GM18499 (cell line): Measurements from ENCODE around the gene BACE2.

ENCODE experiments used
- ATAC-seq: cut with Tn5 transposase; IDR thresholded peaks from one replicate; pipeline ENCODE4 v1.9.1; 2021; ENCODE audit warnings: moderate number of reproducible peaks; ENCODE audit not compliant: insufficient read depth, unreplicated experiment

BACE2 gene

DNA sequence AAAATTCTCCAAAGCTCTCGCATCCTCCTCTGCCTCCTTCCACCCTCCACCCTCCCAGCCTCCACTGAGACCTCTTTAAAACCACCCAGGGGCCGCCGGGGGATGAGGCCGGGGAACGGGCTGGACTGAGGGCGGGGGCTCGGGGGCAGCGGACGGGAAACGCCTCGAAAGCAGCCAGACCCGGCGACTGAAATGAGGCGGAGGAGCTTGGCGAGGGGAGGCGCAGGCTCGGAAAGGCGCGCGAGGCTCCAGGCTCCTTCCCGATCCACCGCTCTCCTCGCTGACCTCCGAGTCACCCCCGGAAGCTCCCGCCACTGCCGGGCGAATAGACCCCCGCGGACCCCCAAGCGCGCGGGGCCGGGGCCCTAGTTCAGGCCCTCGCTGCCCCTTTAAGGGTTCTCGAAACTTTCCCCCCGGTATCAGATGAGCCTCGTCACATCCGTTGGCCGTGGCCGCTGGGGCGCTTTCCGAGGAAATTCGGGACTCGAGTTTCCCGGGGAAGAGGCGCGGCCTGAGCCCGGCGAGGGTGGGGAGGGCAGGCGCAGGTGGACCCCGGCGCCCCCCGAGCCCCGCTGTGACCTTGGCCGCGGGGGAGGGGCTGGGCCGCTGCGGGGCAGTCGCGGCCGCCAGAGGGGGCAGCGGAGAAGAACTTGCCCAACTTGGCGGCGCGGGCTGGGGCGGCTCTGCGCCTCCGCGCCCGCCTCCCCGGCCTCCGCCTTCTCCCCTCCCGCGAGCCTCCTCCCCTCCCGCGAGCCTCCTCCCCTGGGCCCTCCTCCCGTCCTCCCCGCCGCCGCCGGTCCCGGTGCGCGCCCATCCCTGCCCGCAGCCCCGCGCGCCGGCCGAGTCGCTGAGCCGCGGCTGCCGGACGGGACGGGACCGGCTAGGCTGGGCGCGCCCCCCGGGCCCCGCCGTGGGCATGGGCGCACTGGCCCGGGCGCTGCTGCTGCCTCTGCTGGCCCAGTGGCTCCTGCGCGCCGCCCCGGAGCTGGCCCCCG is at the start of gene BACE2:
Gene BACE2, plus strand, starts transcription at position 813 of the 995 bp plus-strand sequence. Its CDS starts 104 bp downstream, at position 917.
- no peak for ATAC-seq

DNA sequence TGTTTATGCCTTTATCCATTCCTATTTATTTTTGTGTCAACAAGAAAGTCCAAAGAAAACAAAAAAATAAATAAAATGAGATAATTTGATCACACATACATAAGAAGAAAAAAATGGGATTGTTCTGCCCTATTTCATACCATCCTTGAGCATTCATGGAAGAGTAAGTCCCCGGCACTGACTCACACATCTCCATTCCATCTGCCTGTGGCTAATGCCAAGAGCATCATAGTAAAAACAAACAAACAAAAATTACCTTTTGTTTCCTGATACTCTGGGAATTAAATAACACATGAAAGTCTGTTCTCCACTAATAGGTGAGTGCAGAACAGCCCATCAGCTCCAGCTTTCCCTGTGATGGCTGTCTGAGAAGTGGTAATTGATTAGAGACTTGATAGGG is 48.1 kb upstream of the BACE2 start:
- ATAC-seq: no peak

DNA sequence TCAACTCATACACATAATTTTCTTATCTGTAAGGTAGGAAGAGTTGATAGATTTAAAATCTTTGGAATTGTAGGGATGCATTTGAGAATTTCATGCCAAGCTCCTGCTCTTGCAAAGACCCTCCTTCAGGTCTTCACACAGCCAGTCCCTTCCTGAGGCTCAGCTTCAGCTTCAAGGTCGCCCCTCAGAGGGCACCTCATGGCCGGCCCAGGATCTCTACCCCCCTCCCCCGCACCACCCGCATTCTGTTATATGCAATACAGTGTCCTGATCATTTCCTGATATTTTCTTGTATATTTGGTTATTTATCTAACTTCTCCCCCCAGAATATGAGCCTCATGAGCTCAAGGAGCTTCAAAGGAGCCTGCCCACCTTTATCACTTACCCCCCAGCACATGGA is 47.0 kb upstream of the BACE2 start:
- ATAC-seq: no peak

DNA sequence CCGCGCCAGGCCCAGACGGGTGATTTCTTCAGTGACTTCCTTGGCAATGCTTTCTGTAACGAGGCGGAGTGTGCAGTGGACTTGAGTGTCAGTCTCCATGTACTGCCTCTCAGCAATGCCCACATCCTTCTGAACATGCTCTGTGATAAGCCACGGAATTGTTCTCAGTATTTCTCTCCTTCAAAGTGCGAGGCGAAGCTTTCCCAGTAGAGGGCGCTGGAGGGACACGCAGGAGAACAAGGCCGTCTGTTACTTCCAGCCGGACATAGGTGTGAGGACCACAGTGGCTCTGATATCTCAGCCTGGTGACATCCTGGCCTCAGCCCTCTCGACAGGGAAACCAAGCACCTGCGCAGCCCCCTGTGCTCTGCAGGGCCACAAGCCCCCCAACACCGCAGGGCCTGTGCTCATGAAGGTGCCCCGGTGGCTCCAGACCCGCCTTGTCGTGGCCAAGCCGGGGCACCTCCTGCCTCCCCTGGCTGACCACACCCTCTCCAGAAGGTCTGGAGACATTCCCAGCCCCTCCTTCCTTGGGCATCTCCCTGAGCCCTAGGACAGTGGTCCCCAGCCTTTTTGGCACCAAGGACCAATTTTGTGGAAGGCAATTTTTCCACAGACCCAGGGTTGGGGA is 46.1 kb upstream of the BACE2 start:
- ATAC-seq: no peak

DNA sequence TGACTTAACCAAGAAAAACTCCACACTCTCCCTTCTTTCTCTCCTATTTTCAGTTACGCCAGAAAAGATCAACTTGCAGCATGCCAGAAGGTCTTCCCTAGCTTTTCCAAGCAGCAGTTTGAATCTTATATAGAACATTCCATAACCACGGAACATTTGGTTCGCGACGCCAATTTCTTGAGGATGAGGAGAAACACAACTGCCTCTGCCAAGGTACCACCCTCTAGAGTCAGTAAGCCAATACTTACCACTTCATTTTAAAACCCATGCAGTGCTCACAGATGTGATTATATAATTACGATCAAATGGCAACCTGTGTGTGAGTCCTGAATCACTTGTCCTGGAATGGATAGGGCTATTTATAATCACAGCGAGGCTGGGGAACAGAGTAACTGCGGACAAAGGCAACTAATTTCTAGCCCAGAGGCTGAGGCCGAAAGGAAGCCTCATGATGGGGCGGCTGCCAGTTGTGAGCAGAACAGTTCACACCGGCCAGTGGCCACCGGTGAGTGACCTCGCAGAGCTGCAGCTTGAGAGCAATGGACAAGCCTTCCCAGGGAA is 43.2 kb upstream of the BACE2 start:
- no peak for ATAC-seq

DNA sequence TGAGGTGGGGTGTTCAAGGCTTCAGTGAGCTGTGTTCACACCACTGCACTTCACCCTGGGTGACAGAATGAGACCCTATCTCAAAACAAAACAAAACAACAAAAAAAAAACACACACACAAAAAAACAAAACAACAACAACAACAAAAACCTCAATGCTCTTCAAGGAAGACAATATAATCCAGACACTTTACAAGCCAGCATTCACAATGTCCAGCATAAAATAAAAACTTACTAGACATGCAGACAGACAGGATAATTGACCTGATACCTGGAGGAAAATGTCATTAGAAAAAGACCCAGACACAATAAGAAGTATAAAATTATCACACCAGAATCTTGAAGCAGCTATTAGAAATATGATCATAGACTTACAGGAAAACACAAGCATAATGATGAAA is 39.0 kb upstream of the BACE2 start:
- no peak for ATAC-seq

DNA sequence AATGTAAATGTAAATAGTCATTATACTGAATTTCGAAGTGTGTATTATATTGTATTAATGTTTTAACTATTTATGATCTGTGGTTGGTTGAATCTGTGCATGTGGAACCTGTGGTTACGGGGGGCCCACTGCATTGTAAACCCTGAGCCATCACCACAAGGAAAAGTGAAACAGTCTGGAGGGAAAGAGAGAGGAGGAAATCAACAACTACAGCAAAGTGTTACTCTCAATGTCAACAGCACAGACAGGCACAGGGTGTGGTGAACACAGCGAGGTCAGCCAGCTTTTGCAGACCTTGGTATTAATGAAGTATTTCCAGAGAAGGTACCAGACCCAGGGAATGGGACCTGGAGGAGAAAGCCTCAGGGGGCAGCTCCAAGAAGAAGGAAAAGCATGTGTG is 37.1 kb upstream of the BACE2 start:
- no peak for ATAC-seq

DNA sequence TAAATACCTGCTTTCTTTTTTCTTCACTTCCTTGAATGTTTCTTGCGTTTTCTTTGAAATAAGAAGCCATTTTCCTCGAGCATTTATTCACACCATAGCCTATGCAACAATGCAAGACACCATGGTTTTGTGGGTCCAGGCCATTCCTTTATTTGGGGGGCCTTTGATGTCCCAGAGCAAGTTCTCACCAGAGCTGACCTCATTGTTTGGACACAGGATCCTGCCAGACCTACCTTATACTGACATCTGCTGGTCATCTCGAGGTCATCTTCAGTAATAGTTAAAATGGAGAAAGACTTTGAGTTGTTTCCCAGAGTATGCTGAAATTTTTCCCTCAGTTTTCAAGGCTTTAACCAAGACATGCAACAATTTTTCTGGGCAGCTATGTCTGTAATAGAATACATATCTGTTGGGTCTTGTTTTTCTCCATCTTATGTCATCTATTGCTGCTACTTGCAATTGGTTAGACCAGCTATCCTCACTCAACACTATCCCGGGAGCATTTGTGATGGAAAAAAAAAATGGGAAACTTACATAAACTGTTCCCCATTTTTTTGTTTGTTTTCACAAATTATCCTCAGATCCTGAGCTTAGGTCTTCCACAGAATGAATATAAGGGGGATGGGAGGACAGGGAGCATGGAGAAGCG is 34.0 kb upstream of the BACE2 start:
- ATAC-seq: no peak

DNA sequence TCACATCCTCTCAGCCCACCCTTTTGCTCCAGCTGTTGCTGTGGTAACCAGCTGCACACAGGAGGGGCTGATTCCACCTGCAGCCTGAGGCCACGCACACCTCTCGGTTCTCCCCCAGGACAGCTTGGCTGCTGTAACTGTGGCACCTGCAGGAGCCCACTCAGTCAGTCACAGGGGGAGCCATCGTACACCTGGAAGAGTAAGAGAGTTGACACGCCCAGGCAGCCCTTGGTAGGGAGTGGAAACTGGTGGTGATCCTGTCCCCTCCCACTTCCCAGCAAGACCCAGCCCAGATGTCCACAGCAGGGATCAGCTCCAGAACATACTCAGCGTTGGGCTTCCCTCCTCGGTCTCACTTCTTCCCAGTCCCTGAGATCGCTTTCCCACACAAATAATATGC is 32.2 kb upstream of the BACE2 start:
- no peak for ATAC-seq

DNA sequence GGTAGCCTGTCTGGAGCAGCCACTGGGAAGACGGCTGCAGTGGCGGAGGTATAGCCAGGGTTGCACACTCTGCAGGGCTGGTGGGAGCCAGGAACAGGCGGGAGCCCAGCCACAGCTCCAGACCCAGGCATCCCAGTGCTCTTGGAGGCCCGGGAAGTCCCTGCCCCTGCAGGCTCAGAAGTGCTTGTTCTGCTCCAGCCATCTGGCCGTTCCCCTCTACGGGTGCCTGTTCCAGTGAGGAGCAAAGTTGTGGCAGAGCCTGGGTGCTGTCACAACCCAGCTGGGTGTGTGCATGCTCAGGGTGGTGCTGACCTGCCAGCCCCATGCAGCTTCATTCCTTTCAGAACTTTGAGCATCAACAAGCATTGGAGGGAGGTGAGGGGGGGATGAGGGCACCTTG is 31.7 kb upstream of the BACE2 start:
- ATAC-seq: no peak

DNA sequence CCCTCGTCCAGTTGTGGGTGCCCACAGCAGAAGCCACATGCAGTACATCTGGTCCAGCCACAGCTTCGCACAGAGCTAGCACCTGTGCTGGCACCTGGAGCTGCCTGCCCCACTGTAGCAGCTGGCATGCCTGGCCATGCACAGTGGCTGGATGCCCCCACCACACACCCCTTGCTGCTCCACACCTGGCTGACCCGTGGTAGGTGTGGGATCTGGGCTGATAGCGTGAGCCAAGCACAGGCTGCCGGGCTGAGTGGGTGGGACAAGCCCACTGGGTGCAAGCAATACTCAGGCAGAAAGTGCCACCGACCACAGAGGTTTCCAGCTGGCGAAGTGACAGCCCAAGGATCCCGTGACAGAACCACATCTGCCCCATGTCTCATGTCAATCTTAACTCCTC is 30.6 kb upstream of the BACE2 start:
- ATAC-seq: no peak

DNA sequence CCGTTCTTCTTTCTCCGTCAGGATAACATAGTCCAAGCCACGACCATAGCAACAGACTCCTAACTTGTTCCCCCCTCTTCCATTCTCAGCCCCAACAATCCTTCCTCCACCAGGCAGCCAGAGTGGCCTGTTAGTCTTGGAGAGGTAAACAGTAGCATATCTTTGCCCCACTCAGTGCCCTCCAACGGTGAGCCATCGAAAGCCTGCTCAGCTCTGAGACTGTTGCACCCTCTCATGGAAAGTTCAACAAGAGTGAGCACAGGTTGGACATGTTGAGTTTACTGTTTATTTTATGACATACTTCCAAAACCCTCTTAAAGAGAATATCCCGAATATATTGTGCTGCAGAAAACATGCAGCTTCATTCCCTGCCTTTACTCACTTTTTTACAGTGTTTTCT is 30.1 kb upstream of the BACE2 start:
- ATAC-seq: no peak

DNA sequence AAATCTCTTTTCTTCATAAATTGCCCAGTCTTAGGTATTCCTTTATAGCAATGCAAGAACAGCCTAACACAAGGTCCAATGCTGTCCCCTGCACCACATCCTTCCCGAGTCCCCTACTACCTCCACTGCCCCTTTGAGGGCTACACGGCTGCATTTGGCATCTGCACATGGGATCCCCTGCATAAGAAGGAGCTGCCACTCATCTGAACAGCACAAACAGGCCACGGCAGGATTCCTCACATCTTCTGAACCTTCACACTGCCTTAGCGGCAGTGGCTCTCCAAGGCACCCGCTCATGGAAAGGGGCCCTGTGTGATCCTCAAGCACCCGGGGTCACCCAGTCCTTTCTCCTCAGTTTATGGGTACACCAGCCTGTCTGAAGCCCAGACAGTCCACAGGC is 29.2 kb upstream of the BACE2 start:
- no peak for ATAC-seq

DNA sequence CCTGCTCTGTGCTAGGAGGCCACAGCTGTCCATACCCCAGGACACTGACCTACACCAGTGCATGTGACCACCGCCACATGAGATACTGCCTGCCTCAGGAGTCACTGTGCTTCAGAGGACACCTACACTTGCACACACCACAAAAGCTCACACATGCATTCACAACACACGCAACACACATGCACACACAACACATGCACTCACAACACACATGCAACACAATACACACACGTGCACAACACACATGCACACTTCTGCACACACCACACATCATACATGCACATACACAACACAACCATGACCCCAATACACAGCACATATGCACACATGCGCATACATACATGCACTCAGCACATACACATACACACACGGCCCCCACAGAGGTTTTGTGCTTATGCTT is 28.7 kb upstream of the BACE2 start:
- no peak for ATAC-seq

DNA sequence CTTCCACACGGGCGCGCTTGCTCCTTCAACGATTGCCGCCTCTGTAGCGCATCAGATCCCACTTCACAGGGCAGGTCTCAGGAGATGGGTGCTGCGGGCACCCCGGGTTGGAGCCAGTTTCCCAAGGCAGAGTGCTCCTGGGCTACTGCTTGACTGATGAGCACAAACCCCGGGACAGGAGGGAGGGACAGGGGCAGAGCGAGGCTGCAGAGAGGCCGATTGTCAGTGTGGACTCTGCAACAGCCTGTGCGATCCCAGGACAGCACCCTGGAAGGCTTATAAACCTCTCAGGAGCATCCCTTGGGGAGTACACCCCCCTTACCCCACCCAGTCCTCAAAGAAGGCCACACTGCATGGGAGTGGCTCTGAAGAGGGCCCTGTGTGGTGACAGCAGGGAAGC is 28.0 kb upstream of the BACE2 start:
- no peak for ATAC-seq

DNA sequence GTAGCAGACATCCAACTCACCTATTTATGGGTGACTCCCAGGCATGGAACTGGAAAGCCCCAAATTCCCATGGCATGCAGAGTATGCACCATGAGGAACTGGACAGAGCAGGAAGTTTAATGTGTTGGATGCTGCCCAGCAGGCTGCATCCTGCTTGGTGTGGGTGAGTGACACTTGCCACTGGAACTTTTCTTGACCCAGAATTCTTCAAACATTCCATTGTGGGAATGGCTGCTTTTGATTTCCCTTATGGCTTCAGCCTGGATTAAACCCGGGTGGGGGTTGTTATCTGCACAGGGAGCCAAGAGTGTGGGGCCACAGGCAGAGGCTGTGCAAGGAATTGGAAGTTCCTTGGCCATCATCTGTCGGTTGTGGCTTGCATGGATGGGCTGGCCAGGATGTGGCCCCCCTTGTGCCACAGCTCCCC is 26.9 kb upstream of the BACE2 start:
- no peak for ATAC-seq

DNA sequence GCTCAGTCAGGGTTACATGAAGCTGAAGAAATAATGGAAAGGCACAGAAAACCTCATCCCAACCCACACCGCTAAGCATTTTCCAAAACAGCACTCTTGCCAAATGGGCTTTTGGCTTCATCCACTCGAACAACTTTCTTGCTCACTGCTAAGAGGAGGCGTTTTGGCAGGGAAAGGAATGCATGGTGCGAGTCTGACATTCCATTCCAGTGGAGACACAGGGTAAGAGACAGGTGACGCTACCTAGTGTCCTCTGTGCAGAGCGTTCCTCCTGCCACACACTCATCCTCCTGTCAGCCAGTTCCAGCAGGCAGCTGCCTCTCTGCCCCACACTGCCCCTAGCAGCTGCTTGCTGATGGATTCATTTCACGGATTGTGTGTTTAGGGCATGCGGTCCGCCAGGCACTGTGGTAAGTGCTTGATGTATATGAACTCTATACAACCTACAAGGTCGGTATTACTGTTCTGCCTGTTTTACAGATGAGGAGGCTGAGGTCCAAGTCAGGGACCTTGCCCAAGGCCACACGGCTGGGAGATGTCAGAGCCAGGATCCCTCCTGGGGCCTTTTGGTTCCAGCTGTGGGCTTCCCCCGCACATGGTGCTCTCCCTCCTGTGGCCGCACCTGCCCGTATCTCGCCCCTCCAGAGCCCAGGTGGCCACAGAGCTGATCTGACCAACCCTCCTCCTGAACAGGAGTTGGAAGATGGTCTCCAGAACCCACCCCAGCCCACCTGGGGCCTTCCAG is 25.7 kb upstream of the BACE2 start:
- no peak for ATAC-seq

DNA sequence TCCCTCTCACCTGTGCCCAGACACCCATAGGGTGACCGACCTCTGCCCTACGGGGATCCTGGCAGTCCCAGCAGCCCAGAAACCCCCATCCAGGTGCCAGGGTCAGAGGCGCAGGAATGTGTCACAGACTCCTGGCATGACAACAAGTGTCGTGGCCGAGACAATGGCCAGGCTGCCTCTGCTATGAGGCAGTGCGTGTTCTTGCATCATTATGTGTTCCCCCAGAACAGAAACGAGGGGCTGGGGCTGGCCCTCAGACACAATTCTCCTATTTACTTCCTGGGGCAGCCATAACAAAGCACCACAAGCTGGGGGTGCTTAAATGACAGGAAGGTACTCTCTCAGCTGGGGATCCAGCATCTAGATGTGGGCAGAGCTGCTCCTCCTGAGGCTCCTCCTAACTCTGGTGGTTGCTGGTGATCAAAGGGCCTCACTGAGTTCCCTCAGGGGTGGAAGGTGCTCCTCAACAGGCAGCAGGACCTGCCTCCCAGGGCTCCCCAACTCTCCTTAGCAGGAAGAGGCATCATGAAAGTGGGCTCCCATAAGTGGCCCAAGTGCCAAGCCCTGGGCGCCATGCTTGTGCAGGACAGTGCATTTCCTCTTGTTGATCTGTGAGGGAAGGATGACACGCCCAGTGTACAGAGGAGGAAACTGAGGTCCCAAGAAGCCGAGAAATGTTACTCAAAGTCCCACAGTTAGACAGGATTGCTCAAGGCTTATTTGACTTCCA is 24.2 kb upstream of the BACE2 start:
- no peak for ATAC-seq

DNA sequence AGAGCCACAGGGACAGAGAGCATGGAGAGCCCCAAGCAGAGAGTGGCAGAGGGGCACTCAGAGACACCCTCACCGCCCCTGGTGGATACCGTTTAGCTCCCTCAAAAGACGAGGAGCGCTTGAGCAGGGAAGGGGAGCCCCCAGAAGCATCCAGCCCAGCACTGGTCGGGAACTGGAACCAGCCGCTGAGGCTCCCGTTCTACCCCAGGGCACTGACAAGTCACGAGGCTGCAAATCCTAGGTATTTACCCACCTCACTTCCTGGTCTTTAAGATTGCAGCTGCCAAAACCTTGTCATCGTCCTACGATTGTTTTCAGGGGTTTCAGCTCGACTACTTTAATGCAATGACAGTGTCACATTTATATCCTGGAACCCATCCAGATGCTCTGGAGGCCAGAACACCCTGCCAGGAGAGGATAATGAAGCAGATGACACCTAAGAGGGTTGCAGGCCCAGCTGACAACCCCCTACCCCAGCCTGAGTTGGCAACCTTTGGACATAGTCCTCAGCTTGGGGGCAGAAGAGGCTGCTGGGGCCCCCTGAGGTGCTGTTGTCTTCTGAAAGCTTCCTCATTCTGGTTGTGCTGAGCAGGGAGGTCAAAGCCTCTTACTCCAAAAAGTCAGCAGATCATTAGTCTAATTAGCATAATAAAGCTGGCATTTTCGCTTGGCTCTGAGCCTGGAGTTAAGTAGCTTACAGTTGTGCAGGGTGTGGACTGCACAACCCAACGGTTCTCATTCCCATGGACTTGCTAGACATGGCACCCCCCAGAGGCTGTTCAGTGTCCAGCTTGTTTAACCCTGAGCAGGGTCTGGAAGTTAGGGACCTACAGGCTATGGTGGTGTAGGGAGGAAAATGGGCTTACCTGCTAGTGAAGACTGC is 20.6 kb upstream of the BACE2 start:
- ATAC-seq: no peak
